GM15510 (cell line): ENCODE data around the gene INTS3.

Experiments
- POLR2A ChIP-seq: IDR thresholded peaks from 3 replicates; pipeline ENCODE4 v1.6.1; 2011; ENCODE audit warnings: borderline replicate concordance; ENCODE audit not compliant: insufficient read length; ENCODE audit errors: extremely low read depth

Gene INTS3

DNA sequence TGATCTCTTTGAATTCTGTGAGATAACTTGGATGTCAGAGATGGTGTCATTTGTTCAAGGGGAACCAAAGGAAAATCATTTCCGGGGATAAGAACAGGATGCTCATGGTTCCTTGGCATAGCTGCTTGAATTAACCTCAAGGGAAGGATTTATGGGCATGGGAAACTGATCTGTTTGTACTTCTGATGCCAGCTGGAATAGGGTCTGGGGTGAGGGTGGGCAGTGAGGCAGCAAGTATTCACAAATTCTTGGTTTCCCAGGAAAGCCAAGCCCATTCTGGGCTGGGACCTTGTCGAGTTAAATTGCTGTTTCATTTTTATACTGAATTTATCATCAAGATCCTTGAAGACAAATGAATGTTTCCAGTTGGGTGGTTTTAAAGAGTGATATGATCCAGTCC is 14.1 kb downstream of the INTS3 start:
- no peak for TF ChIP-seq POLR2A

GRCh38 chr1:153742411-153743142 is 14.7 kb downstream of the INTS3 start:
- no peak for TF ChIP-seq POLR2A

GRCh38 chr1:153745417-153745816 is 17.6 kb downstream of the INTS3 start:
- no peak for TF ChIP-seq POLR2A

DNA sequence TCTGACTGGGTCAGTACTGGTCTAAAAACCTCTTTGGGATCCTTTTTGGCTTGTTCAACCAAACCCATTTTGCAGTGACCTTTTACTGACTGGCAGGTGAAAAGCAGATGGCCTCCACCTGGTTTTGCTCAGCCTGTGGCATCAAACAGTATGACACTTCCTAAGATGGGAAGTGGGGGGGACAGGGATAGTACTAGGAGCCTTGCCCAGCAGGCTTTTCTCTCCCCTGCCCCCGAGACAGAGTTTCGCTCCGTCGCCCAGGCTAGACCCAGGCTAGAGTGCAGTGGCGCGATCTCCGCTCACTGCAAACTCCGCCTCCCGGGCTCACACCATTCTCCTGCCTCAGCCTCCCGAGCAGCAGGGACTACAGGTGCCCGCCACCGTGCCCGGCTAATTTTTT is 18.3 kb downstream of the INTS3 start:
- no peak for TF ChIP-seq POLR2A

DNA sequence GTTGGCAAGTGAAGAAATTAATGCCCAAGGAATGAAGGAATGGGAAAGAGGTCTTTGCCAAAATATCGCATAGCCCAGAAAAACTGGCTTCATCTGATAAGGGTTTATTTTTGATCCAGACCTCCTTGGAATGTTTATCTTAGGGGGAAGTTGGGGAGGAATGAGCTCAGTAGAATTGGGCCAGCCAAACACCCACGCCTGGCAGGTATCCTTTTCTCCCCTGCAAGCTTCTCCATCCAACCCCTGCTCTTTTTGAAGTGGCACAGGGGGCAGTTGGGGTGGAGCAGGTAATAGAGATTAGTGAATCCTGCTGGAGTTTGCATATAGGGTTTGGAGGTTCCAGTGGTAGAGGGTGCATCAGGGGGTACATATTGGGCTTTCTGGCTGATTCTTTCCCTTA is 21.1 kb downstream of the INTS3 start:
- TF ChIP-seq POLR2A: no peak

- no peak for TF ChIP-seq POLR2A
Measured at GRCh38 chr1:153749408-153750005, 21.7 kb downstream of the INTS3 start.

DNA sequence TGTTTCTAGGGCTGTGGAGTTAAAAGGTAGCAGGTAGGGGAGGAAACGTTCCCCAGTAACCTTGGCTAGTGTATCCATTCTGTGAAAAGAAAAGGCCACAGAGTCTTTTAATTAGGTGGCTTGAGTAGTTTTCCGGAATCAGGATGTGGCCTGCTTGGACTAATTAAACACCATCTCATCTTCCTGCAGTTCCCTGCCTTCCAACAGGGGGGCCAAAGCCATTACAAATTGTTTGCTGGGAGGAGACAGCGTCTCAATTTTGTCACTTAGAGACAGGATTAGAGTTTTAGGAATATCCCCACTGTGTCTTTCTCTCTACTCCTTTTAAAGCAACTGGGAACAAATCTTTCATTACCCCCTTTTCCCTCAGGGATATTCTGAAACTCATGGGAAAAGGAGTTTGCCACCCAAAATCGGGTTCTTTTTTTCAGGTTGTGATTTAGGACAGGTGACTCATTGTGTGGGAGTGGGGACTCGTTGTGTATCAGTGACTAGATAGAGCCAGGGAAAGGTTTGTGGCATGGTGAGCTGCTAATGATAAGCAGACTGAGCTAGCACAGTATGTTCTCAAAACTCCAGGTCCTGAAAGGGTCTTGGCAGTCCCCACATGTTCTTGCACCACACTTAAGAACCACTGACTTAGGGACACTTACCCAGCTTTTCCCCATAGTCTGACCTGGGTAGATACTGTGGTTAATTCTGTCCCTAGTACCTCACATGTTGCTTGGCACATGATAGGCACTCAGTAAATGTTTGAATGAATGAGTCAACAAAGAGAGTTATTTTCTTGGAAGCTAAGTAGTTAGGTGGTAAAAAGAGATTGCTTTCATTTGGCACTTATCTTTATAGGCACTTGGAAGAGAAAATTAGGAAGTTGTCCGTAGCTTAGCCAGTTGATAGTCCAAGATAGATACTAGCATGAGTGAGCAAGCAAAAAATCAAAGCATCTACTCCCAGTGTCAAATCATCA is 22.5 kb downstream of the INTS3 start:
- TF ChIP-seq POLR2A: no peak

DNA sequence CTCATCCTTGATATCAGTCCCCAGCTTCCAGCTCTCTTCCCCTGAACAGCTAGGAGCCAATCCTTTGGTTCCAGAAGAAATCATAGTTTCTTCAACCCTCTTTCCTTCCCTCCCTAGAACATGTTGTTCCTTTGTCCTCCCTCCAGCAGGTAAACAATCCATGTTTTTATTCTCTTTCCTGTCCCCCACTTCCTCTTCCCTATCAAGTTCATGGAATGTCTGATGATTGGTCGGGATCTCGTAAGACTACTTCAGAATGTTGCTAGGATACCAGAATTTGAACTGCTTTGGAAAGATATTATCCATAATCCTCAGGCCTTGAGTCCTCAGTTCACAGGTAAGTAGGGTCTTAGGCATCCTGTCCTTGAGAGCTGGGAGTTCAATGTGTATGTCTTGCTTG is 24.2 kb downstream of the INTS3 start:
- TF ChIP-seq POLR2A: no peak

DNA sequence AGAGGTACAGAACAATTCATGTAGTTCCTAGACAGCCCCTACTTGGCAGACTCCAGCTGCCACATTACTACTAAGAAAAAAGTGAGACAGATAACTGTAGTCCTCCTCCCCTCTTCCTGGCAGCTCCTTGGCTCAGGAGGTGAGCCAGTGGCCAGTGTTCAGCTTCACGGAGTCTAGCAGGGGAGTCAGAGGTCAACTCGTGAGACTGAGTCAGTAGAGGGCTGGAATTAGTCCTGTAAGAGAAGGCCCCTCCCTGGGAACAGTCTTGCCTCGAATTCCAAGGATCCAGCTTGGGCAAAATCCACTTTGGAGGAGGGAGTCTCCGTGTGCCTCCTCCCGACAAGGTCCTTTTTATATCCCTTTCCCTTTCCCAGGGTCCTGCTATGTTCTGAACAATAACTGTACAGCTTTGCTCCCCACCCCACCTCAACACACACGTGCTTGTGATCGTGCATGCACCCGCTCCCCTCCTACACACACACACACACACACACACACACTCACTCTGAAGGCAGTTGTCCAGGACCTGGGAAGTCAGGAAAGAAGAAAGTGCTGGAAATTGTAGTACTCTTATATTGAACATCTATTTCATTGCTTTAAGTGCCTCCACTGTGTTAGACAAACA is 24.8 kb downstream of the INTS3 start:
- TF ChIP-seq POLR2A: no peak

DNA sequence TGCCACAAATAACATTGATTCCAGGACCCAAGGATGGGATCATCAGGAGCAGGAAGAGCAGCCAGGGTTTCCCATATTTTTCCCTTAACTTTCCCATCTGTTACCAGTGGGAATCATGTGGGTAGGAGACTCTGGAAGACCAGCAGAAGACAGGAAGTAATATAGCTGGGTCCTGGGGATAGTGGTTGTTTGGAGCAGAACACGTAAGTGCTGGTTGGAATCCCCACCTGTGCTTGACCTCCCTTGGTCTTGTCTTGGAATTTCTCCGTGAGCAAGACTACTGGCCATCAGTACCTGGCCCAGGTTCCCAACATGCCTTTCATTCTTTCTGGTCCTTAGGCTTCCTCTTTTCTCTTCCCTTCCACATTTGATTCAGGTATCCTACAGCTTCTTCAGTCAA is 26.4 kb downstream of the INTS3 start:
- no peak for TF ChIP-seq POLR2A

DNA sequence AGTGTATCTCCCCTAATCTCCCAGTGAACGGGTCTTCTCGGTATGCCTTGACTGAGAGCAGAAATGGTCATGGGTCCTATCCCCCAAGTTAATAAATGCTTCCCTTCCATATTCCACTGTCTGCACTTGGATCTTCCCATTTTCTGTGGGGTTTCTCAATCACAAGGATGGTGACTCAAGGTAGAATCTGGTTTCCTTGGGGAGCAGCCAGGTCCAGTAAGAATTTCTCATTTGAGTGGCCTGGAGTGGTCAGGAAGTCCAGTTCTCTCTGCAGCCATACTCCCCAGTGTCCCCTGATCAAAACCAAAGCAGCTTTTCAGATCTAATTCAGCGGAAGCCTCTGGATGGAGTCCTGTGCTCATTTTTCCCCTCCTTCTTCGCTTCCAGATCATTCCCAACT is 32.6 kb downstream of the INTS3 start:
- TF ChIP-seq POLR2A: no peak

DNA sequence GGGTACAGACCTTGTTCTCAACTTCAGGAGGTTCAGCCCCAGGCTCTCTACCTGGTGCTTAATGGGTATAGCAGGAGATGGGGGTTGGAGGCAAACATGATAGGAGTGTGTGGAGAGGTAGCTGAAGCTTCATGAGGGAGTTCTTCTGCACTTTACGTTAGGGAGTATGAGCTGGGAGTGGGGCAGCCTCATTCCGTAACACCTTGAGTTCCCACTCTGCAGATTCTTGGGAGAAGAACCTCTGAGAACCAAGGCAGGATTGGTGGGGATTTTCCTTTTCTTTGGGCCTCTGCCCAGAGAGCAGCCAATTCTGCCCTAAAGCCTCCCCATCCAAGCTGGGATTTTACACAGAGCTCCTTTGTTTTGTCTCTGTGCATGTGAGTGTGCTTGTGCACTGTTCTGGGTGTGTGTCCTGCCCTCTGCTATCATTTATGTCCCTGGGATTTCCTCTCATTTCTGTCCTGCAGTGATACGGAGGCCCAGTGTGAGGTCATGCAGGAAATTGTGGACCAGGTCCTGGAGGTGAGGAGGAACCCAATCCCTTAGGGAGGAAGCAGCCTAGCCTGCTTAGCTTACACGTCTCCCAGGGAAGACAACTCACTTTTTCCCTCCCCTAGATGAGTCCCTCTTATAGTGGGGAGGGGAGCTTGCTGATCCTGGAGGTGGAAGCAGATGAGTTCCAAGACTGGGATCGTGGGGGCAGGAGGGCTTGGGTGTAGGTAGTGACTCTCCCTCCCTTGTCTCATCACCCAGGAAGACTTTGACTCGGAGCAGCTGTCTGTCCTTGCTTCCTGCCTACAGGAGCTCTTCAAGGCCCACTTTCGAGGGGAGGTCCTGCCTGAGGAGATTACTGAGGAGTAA is 35.7 kb downstream of the INTS3 start:
- no peak for TF ChIP-seq POLR2A

GRCh38 chr1:153764310-153764709 is 36.5 kb downstream of the INTS3 start:
- no peak for TF ChIP-seq POLR2A

GRCh38 chr1:153767519-153767918 is 39.7 kb downstream of the INTS3 start:
- TF ChIP-seq POLR2A: no peak
